HepG2 (cell line): Measurements from ENCODE around the gene PLEKHA6.

Experiments used
- EP300 ChIP-seq, 3 experiments: sonication (generic) in 1 of 3; formaldehyde crosslinking in 1 of 3; IDR thresholded peaks; 2 replicates each; pipeline versions ENCODE4 v1.5.1 to v1.6.1; 2011 to 2020; ENCODE audit warnings: low read depth in 2 of 3, low read length in 2 of 3, borderline replicate concordance in 1 of 3, improper control_type of control experiment in 1 of 3, mild to moderate bottlenecking in 1 of 3, missing genetic modification reagents in 1 of 3, moderate library complexity in 1 of 3
- ESRRA ChIP-seq: sonication (generic); formaldehyde crosslinking; IDR thresholded peaks from 2 replicates; pipeline ENCODE4 v1.5.1; 2020; ENCODE audit warnings: mild to moderate bottlenecking, low read depth, missing genetic modification reagents
- FOSL2 ChIP-seq: sonication (generic); formaldehyde crosslinking; IDR thresholded peaks from 2 replicates; pipeline ENCODE4 v1.4.0; 2020; ENCODE audit warnings: missing genetic modification reagents
- GABPB1 ChIP-seq: IDR thresholded peaks from 2 replicates; pipeline ENCODE4 v1.6.1; 2016; ENCODE audit warnings: mild to moderate bottlenecking, missing genetic modification reagents, moderate library complexity, missing compliant biosample characterization
- KLF12 ChIP-seq: sonication (generic); formaldehyde crosslinking; IDR thresholded peaks from 2 replicates; pipeline ENCODE4 v1.4.0; 2020; ENCODE audit warnings: missing genetic modification reagents, borderline replicate concordance
- MEF2D ChIP-seq: sonication (generic); formaldehyde crosslinking; IDR thresholded peaks from 2 replicates; pipeline ENCODE4 v1.5.1; 2020; ENCODE audit warnings: mild to moderate bottlenecking, missing genetic modification reagents
- MXI1 ChIP-seq: IDR thresholded peaks from 3 replicates; pipeline ENCODE4 v1.6.1; 2012; ENCODE audit warnings: low read depth, low read length, inconsistent platforms, borderline replicate concordance
- NFRKB ChIP-seq: fragments of 450-650 bp; IDR thresholded peaks from 2 replicates; pipeline ENCODE4 v1.6.1; 2017
- TCF7 ChIP-seq: sonication (generic); IDR thresholded peaks from 2 replicates; pipeline ENCODE4 v1.6.1; 2016; ENCODE audit warnings: antibody characterized with exemption, low read depth
- ZBTB1 ChIP-seq: sonication (generic); formaldehyde crosslinking; IDR thresholded peaks from 2 replicates; pipeline ENCODE4 v1.4.0; 2020; ENCODE audit warnings: missing genetic modification reagents, borderline replicate concordance
- ZFP37 ChIP-seq: sonication (generic); formaldehyde crosslinking; IDR thresholded peaks from 2 replicates; pipeline ENCODE4 v1.4.0; 2020; ENCODE audit warnings: missing genetic modification reagents, borderline replicate concordance
- ZNF558 ChIP-seq: sonication (generic); formaldehyde crosslinking; IDR thresholded peaks from 2 replicates; pipeline ENCODE4 v1.9.0; 2022; ENCODE audit warnings: mild to moderate bottlenecking, missing genetic modification reagents, borderline replicate concordance

DNA sequence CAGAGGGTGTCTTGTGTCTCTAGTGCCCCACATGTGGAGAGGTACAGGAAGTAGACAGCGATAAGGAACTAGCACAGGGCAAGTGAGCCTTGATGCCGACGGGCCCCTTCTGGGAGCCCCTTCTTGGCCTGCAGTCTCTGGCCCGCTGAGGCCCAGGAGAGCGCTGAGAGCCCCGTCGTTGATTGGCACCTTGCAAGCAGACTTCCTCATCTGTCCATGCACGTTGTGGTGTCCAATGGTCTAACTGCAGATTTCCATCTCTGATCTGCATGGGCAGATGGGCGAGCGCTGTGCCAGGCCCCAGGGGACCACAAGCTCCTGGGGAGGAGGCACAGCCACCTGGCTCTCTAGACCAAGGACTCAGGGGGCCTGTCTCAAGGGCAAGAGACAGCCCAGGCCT lies 32.4 kb downstream of the PLEKHA6 start:
- TF ChIP-seq EP300 (IDR thresholded peaks at IDR 0.05; ENCODE audit: low read depth in 2 of 2, low read length in 2 of 2), result no peak
- TF ChIP-seq EP300 (CRISPR knock-in tag; IDR thresholded peaks at IDR 0.05; ENCODE audit: borderline replicate concordance), result no peak
- TF ChIP-seq KLF12 (CRISPR knock-in tag), result no peak
- TF ChIP-seq GABPB1, result no peak
- no peak for TF ChIP-seq NFRKB
- no peak for TF ChIP-seq MEF2D
- no peak for TF ChIP-seq FOSL2 (CRISPR knock-in tag)
- TF ChIP-seq ZNF558 (CRISPR knock-in tag), result no peak
- no peak for TF ChIP-seq ESRRA (CRISPR knock-in tag)
- no peak for TF ChIP-seq TCF7
- no peak for TF ChIP-seq ZFP37 (CRISPR knock-in tag)
- no peak for TF ChIP-seq ZBTB1 (CRISPR knock-in tag)
- no peak for TF ChIP-seq MXI1
